ENCODE data around the gene NLRP5.
"Not testable (repeated sequence)": the region's sequence is repeated elsewhere in the genome, so short reads cannot be mapped to it uniquely, and the experiment has no call there.

Gene NLRP5

DNA sequence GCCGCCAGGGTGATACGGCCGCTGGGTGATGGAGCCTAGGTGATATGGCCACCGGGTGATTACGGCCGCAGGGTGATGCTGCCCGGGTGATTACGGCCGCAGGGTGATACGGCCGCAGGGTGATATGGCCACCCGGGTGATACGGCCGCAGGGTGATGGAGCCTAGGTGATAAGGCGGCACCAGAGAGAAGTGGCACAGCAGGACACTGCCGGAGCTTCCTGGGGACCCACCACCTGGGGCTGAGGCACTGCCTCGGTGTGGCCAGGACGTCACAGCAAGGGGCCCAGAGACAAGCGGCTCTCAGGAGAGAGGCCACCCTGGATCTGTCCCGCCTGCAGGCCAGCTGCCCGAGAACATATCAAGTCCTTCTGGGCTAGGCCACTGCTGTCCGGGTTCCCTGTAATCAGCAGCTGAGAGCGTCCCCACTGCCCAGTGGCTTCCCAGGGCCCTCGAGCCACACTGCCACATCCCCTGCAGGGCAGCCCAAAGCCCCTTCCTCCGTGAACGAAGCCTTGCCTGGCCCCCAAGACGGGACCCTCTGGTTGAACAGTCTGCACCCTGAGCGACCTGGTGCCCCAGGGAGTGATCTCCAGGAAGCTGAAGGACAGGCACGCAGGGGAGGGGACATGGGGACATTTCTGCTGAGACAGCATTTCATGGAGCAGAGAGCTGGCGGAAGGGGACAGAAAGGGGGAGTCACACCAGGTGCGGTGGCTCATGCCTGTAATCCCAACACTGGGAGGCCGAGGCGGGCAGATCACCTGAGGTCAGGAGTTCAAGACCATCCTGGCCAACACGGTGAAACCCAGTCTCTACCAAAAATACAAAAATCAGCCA is 112.4 kb downstream of the NLRP5 start:
- no peak for DNase-seq (ENCODE audit: low spot score)

DNA sequence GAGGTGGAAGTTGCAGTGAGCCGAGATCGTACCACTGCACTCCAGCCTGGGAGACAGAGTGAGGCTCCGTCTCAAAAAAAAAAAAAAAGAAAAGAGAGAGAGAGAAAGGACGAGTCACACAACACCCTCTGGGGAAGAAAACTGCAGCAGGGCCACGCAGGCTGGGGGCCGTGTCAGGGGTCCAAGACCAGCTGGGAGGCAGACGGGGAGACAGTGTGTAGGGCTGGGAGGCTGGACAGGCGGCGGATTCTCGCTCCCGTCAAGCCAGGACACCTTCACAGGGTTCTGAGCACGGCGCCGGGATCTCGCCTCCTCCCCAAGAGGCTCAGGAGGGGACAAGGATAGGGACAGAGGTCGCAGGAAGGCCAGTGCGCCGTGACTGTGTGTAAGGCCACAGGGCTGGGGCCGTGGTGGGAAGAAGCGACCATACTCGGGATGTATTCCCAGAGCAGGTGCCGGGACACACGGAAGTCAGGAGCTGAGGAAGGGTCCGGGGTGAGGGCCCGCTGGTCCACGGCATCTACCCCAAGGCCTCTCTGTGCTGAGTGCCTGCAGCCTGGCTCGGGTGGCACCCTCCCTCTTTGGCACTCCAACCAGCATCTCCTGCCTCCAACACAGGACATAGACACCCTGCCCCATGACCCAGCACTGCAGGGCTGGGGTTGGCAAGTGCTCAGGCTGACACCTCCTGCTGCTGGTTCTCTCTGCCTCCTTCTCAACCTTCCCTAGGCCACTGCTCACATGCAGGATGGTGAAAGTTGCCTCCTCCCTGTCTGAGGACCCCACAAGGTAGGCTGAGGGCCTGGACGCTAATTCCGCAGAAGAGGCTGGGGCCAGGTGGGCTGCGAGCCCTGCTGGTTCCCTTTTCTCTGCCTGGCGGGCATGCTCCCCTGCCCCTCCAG is 113.3 kb downstream of the NLRP5 start:
- DNase-seq (ENCODE audit: low spot score): no peak

DNA sequence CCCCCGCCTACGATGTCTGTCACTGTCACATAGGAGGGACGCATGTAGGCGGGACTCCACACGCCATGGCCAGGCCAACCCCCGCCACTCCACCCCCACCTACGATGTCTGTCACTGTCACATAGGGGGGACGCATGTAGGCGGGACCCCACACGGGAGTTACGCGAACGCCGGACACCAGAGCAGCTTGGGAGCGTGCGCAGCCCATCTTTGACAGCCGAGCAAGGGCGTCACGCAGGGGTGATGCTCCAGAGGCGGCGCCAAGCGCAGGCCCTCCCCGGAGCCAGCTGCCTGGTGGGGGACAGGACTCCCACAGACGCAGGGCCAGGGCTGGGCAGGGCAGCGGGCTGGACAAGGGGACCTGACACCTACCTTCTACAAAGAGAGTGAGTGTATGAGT is 114.5 kb downstream of the NLRP5 start:
- no peak for DNase-seq (ENCODE audit: low spot score)

DNA sequence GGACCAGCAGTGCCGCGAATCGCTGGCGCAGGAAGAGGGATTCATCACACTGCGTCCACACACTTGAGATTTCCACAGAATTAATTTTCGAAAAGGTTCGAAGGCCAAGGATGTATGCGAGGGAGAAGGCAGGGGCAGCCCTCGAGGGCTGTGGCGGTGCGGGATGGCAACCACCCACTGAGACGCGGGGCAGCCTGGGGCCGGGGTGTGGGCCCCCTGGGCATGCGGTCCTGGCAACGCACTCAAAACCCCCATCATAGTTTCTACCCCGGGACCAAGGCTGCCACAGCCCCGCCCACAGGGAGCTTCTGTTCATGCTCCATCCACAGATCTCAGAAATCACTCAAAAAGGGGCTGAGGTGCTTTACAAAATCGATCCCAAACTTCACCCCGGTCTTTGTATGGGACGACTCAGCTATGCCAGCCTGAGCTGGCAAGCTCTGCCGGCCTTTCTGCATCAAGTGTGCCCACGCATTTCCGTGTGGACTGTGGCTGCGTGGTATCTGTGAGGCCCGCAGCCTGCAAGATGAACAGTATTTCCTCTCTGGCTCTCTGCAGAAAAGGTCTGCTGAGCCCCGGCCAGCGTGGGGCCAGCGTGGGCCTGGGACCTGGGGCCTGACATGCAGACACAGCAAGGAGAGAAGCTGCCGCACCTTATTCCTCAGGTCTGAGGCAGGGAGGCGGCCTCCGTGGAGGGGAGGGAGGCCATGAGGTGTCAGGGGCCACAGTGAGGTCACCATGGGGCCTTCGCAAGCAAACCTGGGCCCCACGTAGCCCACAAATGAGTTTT is 115.4 kb downstream of the NLRP5 start:
- DNase-seq (ENCODE audit: low spot score): no peak

DNA sequence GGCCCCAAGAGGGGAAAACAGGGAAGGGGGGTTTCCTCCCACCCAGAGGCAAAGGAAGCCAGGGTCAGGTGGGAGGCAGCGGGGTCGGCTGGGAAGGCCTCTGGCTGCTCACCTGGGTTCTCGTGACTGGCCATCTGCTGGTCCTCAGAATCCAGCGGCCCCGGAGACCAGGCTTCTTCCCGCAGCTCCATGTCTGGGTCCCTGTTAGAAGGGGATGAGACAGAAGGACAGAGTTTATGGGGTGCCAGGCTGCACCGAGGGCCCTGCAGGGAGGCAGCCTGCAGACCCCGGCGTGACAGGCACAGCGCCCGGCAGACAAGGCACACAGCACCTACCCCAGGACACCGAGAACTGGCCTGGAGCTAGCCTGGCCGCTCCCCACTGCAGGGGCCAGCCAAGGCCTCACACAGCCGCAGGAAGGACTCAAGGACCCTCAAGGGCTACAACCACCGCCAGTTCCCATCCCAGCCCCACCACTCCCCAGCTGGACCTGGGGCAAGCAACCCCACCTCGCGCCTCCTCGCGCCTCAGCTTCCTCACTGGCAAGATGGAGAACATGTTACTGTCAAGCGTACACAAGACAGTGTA is 116.5 kb downstream of the NLRP5 start:
- no peak for DNase-seq (ENCODE audit: low spot score)

DNA sequence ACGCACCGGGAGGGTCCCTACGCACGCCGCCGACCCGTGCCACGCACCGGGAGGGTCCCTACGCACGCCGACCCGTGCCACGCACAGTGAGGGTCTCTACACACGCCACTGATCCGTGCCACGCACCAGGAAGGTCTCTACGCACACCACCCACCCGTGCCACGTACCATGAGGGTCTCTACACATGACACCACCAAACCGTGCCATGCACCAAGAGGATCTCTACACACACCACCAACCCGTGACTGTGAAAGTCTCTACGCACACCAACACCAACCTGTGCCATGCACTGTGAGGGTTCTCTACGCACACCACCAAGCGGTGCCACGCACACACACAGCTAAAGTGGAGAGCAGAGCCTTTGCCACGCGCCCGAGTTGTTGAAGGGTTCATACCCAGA is 117.8 kb downstream of the NLRP5 start:
- DNase-seq (ENCODE audit: low spot score): no peak

DNA sequence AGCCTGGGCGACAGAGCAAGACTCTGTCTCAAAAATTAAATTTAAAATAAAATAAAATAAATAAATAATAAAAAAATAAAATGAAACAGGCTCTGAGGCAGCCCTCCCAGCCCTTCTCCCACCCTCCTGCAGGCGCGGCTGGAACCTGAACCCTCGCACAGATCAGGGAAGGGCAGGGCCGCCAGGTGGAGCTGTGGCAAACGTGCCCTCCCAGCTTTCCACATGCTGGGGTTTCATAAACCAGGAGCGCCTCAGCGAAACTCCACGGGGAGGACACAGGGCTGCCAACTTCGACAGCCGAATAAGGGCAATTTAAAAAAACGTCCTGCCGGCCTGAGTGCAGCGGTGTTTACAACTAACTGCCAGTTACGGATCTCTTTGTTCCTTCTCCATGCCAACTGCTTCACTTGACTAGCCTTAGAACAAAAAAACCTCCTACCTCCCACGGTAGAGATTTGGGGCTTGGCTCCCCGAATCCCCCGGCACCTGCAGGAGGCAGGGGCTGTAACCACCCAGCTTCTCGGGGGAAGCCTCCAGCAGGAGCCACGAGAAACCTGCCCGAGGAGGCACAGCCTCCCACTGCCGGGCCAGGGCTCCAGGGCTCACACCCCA is 118.6 kb downstream of the NLRP5 start:
- peak; percentile 82 for DNase-seq (ENCODE audit: low spot score)

DNA sequence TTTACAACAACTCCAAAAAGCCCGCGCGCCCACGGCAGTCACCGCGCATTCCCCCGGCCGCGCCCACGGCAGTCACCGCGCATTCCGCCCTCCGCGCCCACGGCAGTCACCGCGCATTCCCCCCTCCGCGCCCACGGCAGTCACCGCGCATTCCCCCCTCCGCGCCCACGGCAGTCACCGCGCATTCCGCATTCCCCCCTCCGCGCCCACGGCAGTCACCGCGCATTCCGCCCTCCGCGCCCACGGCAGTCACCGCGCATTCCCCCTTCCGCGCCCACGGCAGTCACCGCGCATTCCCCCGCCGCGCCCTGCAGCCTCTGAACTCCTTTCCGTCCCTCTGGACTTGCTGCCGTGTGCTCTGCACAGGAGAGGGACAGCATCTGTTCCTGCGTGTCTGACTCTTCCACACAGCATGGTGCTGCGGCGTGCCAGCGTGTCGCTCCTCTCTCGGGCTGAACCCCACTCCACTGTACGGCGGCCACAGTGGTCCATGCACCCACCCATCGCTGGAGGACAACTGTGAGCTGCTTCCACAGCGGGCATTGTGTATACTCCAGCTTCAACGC is 119.3 kb downstream of the NLRP5 start:
- not testable (repeated sequence) for DNase-seq (ENCODE audit: low spot score)

DNA sequence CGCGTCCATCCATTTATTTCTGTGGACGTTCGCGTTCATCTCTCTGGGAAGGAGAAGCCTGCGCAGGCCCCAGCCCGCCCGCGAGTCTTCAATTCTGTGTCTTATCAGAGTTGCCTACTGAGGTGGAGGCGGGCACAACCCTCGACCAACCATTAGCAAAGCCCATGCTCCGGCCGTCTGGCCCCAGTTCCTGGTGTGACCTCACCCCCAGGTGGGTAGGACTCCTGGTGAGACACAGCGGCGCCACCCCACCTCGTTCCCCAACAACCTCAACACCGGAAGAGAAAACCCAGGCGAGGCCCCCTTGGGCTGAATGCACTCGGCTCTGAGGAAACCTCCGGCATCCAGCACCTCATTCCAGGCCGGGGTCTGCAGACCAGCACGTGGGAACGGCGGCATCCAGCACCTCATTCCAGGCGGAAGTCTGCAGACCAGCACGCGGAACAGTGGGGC is 119.8 kb downstream of the NLRP5 start:
- DNase-seq (ENCODE audit: low spot score): no peak

DNA sequence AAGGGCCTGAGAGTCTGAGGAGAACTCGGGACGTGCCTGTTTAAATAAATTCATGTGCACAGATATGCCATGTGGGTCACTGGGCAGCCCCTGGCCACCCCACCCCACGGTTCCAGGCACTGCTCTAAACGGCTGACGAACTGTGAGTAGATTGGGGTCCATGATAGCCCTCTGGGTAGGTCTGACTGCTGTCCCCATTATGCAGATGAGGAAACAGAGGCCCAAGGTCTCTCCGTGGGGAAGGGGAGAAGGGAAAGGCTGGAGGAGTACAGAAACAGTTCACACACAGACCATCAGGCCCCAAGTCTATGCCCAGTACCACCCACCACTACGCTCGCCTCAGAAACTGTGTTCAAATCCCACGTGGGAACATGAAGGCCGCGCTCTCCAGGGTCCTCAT is 120.4 kb downstream of the NLRP5 start:
- DNase-seq (ENCODE audit: low spot score): no peak

DNA sequence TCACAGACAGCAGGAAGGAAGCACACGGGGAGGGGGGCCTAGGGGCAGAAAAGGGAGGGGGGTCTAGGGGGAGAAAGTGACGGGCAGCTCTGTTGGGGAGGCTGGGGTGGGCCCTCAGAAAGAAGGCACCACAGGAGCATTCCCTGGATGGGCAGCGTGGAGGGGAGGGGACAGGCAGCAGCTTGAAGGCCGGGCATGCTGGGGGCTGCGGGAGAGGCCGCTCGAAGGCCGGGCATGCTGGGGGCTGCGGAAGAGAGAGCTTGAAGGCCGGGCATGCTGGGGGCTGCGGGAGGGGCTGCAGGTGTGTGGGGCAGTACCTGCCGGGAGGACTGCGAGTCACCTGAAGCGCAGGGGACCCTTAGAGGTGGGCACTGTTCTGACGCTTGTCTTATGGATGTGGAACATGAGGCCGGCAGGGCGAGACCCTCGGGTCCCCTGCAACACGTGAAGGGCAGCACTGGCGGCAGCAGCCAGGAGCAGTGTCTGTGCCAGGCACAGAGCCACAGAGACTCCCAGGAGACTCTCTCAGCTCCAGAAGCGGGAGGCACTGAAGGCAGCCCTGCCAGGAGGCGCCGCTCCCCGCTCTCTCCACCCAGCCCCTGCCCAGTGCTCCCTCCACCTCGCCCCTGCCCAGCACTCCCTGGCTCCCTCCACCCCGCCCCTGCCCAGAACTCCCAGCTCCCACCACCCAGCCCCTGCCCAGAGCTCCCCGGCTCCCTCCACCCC is 121.2 kb downstream of the NLRP5 start:
- no peak for DNase-seq (ENCODE audit: low spot score)

DNA sequence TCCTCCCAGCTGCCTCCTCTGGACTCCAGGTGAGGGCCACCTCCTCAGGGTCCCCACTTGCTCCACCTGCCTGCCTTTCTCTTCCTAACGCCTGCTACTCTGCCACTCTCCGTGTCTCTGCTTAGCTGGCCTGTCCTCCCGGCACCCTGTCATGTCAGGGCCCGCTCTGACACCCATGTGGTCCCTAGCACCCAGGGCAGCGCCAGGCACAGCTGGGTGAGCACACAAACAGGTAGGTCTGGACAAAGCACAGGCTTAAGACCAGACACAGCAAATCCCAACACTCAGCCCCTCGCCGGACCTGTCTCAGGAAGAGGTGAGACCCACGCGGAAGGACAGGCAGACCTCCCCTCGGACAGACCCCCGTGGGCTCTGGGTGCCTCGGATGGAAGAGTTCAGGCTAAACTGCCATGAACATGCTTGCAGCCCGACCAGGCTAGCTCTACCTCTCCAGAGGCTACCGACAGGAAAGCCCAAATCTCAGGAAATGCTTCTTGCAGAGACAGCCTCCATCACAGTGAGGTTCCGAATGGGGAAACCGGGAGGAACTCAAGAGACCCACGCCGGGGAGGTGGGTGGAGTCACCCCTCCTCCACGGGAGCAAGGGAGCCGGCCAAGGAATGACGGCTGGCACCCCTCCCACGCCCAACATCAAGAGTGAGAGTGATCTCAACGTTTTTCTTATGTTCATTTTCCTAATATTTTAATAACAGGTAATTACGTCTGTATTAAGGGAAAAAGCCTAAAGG is 122.0 kb downstream of the NLRP5 start:
- DNase-seq (ENCODE audit: low spot score): no peak

DNA sequence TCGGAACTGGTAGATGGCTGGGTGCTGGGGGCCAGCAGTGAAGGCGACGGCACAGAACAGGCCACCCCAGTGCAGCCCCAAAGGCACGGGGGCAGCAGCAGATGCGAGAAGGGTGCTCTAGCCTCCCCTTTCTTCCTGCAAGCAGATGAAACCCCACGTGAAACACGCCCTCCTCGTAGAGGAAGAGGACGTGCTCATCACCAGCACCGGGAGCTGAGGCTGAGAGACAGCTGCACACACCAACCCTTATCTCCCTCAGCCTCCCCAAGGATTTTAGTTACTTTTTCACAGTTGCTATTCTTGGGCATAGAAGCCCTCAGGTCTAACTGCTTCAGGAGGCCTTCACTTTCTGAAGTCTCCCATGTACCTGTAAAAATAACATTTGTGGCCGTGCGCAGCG is 122.7 kb downstream of the NLRP5 start:
- DNase-seq (ENCODE audit: low spot score): peak; percentile 40

DNA sequence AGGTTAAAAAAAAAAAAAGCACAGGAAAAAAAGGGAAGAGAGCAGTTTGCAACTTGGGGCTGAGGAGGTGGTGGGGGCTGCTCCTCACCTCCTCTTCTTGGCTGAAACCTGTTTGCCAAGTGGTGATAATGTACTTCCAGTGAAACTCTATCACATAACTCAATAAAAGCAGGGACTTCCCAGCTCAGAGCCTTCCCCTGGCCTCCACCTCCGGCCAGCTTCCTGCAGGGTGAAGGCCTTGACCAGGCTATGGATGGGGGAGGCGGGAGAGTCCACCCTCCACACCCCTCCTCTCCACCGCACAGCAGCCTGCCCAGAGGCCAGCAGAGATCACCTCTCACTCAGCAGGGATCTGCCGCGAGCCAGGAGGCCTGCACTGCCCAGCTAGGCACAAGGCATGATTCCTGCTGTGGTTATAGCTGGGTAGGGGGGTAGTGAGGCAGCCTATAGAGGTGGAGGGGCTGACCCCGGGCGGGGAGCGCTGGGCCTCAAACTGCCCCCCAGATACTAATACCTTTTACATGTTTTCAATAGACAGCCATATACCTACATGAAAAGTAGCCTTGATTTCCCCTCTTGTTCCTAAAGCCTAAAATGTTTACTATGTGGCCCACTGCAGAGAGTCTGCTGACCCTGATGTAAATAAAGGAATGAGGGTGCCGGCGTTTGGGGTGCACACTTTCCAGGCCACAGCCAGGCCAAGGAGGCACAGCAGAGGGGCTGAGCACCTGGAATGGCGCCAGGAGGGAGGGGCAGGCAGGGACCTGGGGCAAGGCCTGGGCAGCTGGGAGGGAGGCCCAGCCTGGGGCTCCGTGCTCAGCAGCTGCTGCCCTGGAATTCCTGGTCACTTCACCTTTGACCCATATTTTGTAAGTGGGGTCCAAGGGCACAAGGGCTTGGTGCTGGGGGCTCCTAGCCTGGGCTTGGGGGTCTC is 124.2 kb downstream of the NLRP5 start:
- DNase-seq (ENCODE audit: low spot score): no peak
